ENCODE data around the gene PACC1. TPM values are rescaled to one million over a fixed set of nuclear protein-coding genes. Genes with fewer than 3 reads are reported as not detected.

The PACC1 gene
- total and polyA plus RNA-seq, 2 experiments from 2014 or later: 9.4 to 10.4 TPM

GRCh38 chr1:212442408-212442807 lies 27.7 kb upstream of the PACC1 start:
- H3K9me2 ChIP-seq (replicated peaks; ENCODE audit: insufficient read depth): no peaks in the 10 kb centered on the region
- H3K27ac ChIP-seq: no peak overlapping the region
- H3K79me2 ChIP-seq: peaks cover 12% of the 10 kb centered on the region
- H3K4me2 ChIP-seq: no peak overlapping the region
- H4K20me1 ChIP-seq (ENCODE audit: insufficient read depth, poor library complexity, severe bottlenecking): no peaks in the 10 kb centered on the region
- DNase-seq (ENCODE audit: low spot score): no peak
- H3K4me1 ChIP-seq (ENCODE audit: insufficient read depth): no peaks in the 10 kb centered on the region
- no peak overlapping the region for H2AFZ ChIP-seq
- TF ChIP-seq, protein P1, sequence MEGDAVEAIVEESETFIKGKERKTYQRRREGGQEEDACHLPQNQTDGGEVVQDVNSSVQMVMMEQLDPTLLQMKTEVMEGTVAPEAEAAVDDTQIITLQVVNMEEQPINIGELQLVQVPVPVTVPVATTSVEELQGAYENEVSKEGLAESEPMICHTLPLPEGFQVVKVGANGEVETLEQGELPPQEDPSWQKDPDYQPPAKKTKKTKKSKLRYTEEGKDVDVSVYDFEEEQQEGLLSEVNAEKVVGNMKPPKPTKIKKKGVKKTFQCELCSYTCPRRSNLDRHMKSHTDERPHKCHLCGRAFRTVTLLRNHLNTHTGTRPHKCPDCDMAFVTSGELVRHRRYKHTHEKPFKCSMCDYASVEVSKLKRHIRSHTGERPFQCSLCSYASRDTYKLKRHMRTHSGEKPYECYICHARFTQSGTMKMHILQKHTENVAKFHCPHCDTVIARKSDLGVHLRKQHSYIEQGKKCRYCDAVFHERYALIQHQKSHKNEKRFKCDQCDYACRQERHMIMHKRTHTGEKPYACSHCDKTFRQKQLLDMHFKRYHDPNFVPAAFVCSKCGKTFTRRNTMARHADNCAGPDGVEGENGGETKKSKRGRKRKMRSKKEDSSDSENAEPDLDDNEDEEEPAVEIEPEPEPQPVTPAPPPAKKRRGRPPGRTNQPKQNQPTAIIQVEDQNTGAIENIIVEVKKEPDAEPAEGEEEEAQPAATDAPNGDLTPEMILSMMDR (IDR thresholded peaks at IDR 0.05; ENCODE audit: poor library complexity): no peak
- TF ChIP-seq EZH2phosphoT487 (IDR thresholded peaks at IDR 0.05; ENCODE audit: low read depth, severe bottlenecking, unreplicated experiment): no peak
- TF ChIP-seq EZH2 (IDR thresholded peaks at IDR 0.05; ENCODE audit: borderline replicate concordance): no peak
- H3K9me3 ChIP-seq (ENCODE audit: low read depth): no peaks in the 10 kb centered on the region
- H3K4me3 ChIP-seq: no peak overlapping the region
- H3K36me3 ChIP-seq (replicated peaks; ENCODE audit: insufficient read depth, low read depth): no peaks in the 10 kb centered on the region
- 97% methylated on average over 5 of the region's 5 CpGs for WGBS (ENCODE audit: low lambda C conversion rate, missing lambda C conversion rate)
- H3K27me3 ChIP-seq: no peaks in the 10 kb centered on the region

DNA sequence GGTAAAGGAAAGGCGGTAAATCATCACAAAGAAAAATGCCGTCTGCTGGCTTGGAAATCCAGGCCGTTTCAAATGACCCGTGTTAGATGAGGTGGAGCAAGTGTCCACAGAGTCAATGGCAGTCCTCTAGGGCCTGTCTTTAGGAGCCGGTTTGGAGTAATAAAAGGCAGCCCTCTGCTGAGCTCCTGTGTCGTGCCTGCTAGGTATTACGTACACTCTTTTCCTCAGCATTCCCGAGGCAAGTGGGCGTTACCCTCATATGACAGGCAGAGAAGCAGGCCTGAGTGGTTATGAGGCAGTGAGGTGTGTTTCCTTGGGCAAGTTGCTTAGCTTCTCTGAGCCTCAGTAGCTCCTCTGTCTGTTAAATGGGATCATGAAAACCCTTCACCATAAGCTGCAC lies 25.7 kb upstream of the PACC1 start:
- no peaks in the 10 kb centered on the region for H3K27me3 ChIP-seq
- no peak overlapping the region for H3K27ac ChIP-seq
- no peaks in the 10 kb centered on the region for H3K36me3 ChIP-seq (replicated peaks; ENCODE audit: insufficient read depth, low read depth)
- no peaks in the 10 kb centered on the region for H3K9me3 ChIP-seq (ENCODE audit: low read depth)
- H3K79me2 ChIP-seq: peaks cover 18% of the 10 kb centered on the region
- TF ChIP-seq, protein P1 (IDR thresholded peaks at IDR 0.05; ENCODE audit: poor library complexity): no peak
- TF ChIP-seq EZH2 (IDR thresholded peaks at IDR 0.05; ENCODE audit: borderline replicate concordance) (no peak), EZH2phosphoT487 (IDR thresholded peaks at IDR 0.05; ENCODE audit: low read depth, severe bottlenecking, unreplicated experiment) (no peak)
- H4K20me1 ChIP-seq (ENCODE audit: insufficient read depth, poor library complexity, severe bottlenecking): no peaks in the 10 kb centered on the region
- H3K4me3 ChIP-seq: no peak overlapping the region
- H2AFZ ChIP-seq: no peak overlapping the region
- no peak overlapping the region for H3K4me2 ChIP-seq
- H3K9me2 ChIP-seq (replicated peaks; ENCODE audit: insufficient read depth): no peaks in the 10 kb centered on the region
- H3K4me1 ChIP-seq (ENCODE audit: insufficient read depth): no peaks in the 10 kb centered on the region
- DNase-seq (ENCODE audit: low spot score): no peak
- WGBS (ENCODE audit: low lambda C conversion rate, missing lambda C conversion rate): 69% methylated on average over 9 of the region's 9 CpGs

DNA sequence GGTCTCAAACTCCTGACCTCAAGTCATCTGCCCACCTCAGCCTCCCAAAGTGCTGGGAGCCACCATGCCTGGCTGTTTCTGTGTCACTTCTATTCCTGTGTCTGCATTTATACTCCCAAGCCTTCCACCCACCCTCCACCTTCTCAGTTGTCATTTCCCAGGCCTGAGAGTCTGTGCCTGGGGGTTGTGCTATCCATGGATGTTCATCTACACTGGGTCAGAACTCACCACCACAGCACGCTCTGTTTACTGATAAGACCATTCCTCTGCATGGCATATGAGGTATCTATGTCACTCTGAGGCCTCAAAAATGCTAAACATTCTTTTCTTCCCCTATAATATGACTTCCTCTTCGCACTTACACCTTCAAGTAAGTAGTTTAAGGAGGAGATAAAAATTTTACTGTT lies 24.1 kb upstream of the PACC1 start:
- peaks cover 30% of the 10 kb centered on the region for H3K79me2 ChIP-seq

More for the DNA sequence above, 24.1 kb upstream of the PACC1 start:
- no peaks in the 10 kb centered on the region for H3K27me3 ChIP-seq
- no peaks in the 10 kb centered on the region for H3K9me2 ChIP-seq (replicated peaks; ENCODE audit: insufficient read depth)
- no peak overlapping the region for H3K4me3 ChIP-seq
- no peaks in the 10 kb centered on the region for H3K9me3 ChIP-seq (ENCODE audit: low read depth)
- WGBS (ENCODE audit: low lambda C conversion rate, missing lambda C conversion rate): 89% methylated on average over 2 of the region's 2 CpGs
- no peak overlapping the region for H2AFZ ChIP-seq
- H3K36me3 ChIP-seq (replicated peaks; ENCODE audit: insufficient read depth, low read depth): no peaks in the 10 kb centered on the region
- no peaks in the 10 kb centered on the region for H4K20me1 ChIP-seq (ENCODE audit: insufficient read depth, poor library complexity, severe bottlenecking)
- no peak for DNase-seq (ENCODE audit: low spot score)
- no peak overlapping the region for H3K27ac ChIP-seq
- TF ChIP-seq EZH2 (IDR thresholded peaks at IDR 0.05; ENCODE audit: borderline replicate concordance) (no peak), EZH2phosphoT487 (IDR thresholded peaks at IDR 0.05; ENCODE audit: low read depth, severe bottlenecking, unreplicated experiment) (no peak)
- TF ChIP-seq, protein P1 (IDR thresholded peaks at IDR 0.05; ENCODE audit: poor library complexity): no peak
- no peaks in the 10 kb centered on the region for H3K4me1 ChIP-seq (ENCODE audit: insufficient read depth)
- no peak overlapping the region for H3K4me2 ChIP-seq
